Fibroblast of lung (primary cell): ENCODE measurements around the gene TATDN2. TPM values are rescaled to one million over a fixed set of nuclear protein-coding genes. Genes with fewer than 3 reads are reported as not detected.

Experiments
- DNase-seq, 2 donors: peaks; one replicate each; pipeline versions ENCODE4 v3.0.0 to v3.0.0-alpha.2; 2010; ENCODE audit warnings: low read depth in 2 of 2
- H2AFZ ChIP-seq: 2 replicates; pipeline ENCODE4 v1.5.1; 2012; ENCODE audit warnings: low read length, control low read depth, inconsistent platforms
- H3K27ac ChIP-seq: 2 replicates; pipeline ENCODE4 v1.5.1; 2011; ENCODE audit warnings: low read length, control low read depth; ENCODE audit not compliant: insufficient read depth
- H3K27me3 ChIP-seq: 2 replicates; pipeline ENCODE4 v1.5.1; 2011; ENCODE audit warnings: mild to moderate bottlenecking, low read length; ENCODE audit not compliant: control insufficient read depth, insufficient read depth
- H3K36me3 ChIP-seq: 2 replicates; pipeline ENCODE4 v1.5.1; 2011; ENCODE audit warnings: low read length; ENCODE audit not compliant: control insufficient read depth, insufficient read depth
- H3K4me1 ChIP-seq: 2 replicates; pipeline ENCODE4 v1.5.1; 2011; ENCODE audit warnings: low read length; ENCODE audit not compliant: control insufficient read depth, insufficient read depth; ENCODE audit errors: extremely low read depth
- H3K4me2 ChIP-seq: 2 replicates; pipeline ENCODE4 v1.5.1; 2011; ENCODE audit warnings: low read length, control low read depth; ENCODE audit not compliant: insufficient read depth; ENCODE audit errors: extremely low read depth
- H3K4me3 ChIP-seq, 4 experiments: fragments of 200-600 bp in 1 of 4; sonication (generic) in 1 of 4; replicated peaks in 1 of 4; 2 replicates each; pipeline ENCODE4 v1.5.1; 2011 to 2016; ENCODE audit warnings: low read length in 4 of 4, low read depth in 3 of 4, mild to moderate bottlenecking in 3 of 4, control low read depth in 2 of 4, inconsistent platforms in 1 of 4, mixed read lengths in 1 of 4; ENCODE audit not compliant: insufficient read depth in 1 of 4; ENCODE audit errors: control extremely low read depth in 1 of 4
- H3K79me2 ChIP-seq: 2 replicates; pipeline ENCODE4 v1.5.1; 2012; ENCODE audit warnings: mild to moderate bottlenecking, low read length, inconsistent platforms; ENCODE audit not compliant: control insufficient read depth, insufficient read depth
- H3K9ac ChIP-seq: 2 replicates; pipeline ENCODE4 v1.5.1; 2011; ENCODE audit warnings: mild to moderate bottlenecking, low read length, control low read depth; ENCODE audit not compliant: insufficient read depth
- H3K9me3 ChIP-seq: 2 replicates; pipeline ENCODE4 v1.5.1; 2012; ENCODE audit warnings: low read depth, low read length; ENCODE audit not compliant: control insufficient read depth, insufficient read depth
- H4K20me1 ChIP-seq: 2 replicates; pipeline ENCODE4 v1.5.1; 2011; ENCODE audit warnings: low read length; ENCODE audit not compliant: control insufficient read depth, insufficient read depth; ENCODE audit errors: extremely low read depth
- EZH2 ChIP-seq: IDR thresholded peaks from 2 replicates; pipeline ENCODE4 v1.5.1; 2012; ENCODE audit warnings: low read length, control low read depth, mild to moderate bottlenecking; ENCODE audit errors: missing control alignments
- polyA plus RNA-seq, 2 donors: library from polyadenylated mRNA; depleted of rRNA in 1 of 2; stranded (reverse) in 1 of 2; unstranded in 1 of 2; fragments of >200 nt; gene quantifications; 2 replicates each; pipeline ENCODE4 v1.2.1, GENCODE V29; 2011 to 2012; ENCODE audit warnings: missing spikeins in 1 of 2
- total RNA-seq: library from RNA; depleted of rRNA; stranded (reverse); fragments of >200 nt; gene quantifications from 2 replicates; pipeline ENCODE4 v1.2.1, GENCODE V29; 2014
- TF ChIP-seq, protein P1 (sequence below), 2 donors: IDR thresholded peaks in 1 of 2; conservative IDR thresholded peaks in 1 of 2; 1 replicate in 1 of 2; 2 replicates in 1 of 2; pipeline ENCODE4 v1.5.1; 2011 to 2012; ENCODE audit warnings: low read length in 2 of 2, control low read depth in 1 of 2, inconsistent platforms in 1 of 2, low read depth in 1 of 2, mild to moderate bottlenecking in 1 of 2

The TATDN2 gene
- total and polyA plus RNA-seq, 2 donors (not counting 1 experiment from before 2014, with no cell fraction given) = 12.4 to 16.5 TPM

DNA sequence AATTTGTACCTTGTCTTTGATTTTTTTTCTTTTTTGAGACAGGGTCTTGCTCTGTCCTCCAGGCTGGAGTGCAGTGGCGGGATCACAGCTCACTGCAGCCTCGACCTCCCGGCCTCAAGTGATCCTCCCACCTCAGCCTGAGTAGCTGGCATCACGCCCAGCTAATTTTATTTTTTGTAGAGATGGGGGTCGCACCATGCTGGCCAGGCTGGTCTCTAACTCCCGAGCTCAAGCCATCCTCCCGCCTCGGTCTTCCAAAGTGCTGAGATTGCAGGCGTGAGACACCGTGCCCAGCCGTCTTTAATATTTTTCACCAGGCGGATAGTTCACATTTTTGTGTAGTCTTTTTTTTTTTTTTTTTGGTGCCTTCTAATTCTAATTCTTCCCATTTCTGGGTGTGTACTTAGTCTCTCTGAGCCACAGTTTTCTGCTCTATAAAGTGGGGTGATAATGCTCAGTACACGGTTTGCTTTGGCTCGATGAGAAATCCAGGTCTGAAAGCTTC is 528 bp upstream of the TATDN2 start:
- H3K36me3 ChIP-seq = no peaks in the 10 kb centered on the region
- H3K27me3 ChIP-seq = no peaks in the 10 kb centered on the region
- peak overlapping the region; percentile 13 to 87 (median 76) for H3K4me3 ChIP-seq
- TF ChIP-seq, protein P1, sequence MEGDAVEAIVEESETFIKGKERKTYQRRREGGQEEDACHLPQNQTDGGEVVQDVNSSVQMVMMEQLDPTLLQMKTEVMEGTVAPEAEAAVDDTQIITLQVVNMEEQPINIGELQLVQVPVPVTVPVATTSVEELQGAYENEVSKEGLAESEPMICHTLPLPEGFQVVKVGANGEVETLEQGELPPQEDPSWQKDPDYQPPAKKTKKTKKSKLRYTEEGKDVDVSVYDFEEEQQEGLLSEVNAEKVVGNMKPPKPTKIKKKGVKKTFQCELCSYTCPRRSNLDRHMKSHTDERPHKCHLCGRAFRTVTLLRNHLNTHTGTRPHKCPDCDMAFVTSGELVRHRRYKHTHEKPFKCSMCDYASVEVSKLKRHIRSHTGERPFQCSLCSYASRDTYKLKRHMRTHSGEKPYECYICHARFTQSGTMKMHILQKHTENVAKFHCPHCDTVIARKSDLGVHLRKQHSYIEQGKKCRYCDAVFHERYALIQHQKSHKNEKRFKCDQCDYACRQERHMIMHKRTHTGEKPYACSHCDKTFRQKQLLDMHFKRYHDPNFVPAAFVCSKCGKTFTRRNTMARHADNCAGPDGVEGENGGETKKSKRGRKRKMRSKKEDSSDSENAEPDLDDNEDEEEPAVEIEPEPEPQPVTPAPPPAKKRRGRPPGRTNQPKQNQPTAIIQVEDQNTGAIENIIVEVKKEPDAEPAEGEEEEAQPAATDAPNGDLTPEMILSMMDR (conservative IDR thresholded peaks at IDR 0.05 in 1 of 2, IDR thresholded peaks at IDR 0.05 in 1 of 2; ENCODE audit: low read depth in 1 of 2, low read length in 2 of 2) = no peak
- TF ChIP-seq EZH2 = no peak
- H3K79me2 ChIP-seq = peaks cover 27% of the 10 kb centered on the region
- DNase-seq = no peak
- peak overlapping the region; percentile 78 for H3K9ac ChIP-seq
- H3K4me1 ChIP-seq = peaks cover 5% of the 10 kb centered on the region
- no peaks in the 10 kb centered on the region for H4K20me1 ChIP-seq
- H3K27ac ChIP-seq = peak overlapping the region; percentile 60
- peak overlapping the region; percentile 81 for H3K4me2 ChIP-seq
- H2AFZ ChIP-seq = peak overlapping the region; percentile 84
- H3K9me3 ChIP-seq = no peaks in the 10 kb centered on the region

DNA sequence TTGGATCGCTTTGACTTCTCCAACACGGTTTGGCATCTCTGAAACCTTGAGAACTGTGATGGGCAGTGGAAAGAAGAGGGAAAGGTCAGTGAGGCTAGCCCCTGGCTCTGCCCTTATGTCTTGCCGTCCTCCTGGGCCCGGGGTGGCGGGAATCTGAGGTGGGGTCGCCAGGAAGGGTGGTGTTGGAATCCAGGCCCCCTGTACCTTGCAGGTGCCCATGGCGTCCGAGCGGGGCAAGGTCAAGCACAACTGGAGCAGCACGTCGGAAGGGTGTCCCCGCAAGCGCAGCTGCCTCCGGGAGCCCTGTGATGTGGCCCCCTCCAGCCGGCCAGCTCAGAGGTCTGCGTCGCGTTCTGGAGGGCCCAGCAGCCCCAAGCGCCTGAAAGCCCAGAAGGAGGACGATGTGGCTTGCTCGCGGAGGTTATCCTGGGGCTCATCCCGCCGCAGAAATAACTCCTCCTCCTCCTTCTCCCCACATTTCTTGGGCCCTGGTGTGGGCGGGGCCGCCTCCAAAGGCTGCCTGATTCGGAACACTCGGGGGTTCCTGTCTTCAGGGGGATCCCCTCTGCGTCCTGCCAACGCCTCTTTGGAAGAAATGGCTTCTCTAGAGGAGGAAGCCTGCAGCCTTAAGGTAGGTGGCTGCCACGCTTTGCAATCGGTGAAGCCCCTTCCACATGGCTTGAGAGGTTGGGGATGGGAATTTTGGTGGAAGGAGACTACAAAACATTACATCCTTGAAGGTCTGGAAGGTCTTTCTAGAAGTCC is 907 bp downstream of the TATDN2 start:
- Histone ChIP-seq H4K20me1 (no peaks in the 10 kb centered on the region), H3K9ac (peak overlapping the region; percentile 78), H3K4me1 (peaks cover 5% of the 10 kb centered on the region), H3K27ac (peak overlapping the region; percentile 77), H3K4me3 (peak overlapping the region; percentile 66 to 91 (median 80)), H3K79me2 (peaks cover 36% of the 10 kb centered on the region), H3K9me3 (no peaks in the 10 kb centered on the region), H3K36me3 (peaks cover 3% of the 10 kb centered on the region), H3K27me3 (no peaks in the 10 kb centered on the region), H3K4me2 (peak overlapping the region; percentile 100), H2AFZ (peak overlapping the region; percentile 83)
- TF ChIP-seq EZH2 = no peak
- TF ChIP-seq, protein P1 (conservative IDR thresholded peaks at IDR 0.05 in 1 of 2, IDR thresholded peaks at IDR 0.05 in 1 of 2; ENCODE audit: low read depth in 1 of 2, low read length in 2 of 2) = no peak
- peak; percentile 4 to 16 for DNase-seq

DNA sequence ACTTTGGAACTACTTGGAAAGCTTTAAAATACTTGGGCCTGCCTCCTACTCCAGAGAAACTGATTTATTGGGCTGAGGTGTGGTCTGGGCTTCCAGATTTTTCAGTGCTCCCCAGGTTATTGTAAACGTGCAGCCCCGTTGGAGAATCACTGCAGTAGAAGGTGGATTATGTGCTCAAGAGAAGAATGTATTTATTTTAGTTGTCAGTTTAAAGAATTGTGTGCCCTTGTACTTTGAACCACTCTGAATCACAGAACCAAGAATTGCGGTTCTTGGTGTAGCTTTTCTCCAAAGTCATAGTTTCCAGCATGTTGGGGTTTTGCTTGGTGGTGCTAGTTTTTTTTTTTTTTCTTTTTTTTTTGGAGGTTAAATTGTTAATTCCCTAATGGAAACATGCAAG is 1.6 kb downstream of the TATDN2 start:
- Histone ChIP-seq H3K79me2 (peaks cover 37% of the 10 kb centered on the region), H4K20me1 (no peaks in the 10 kb centered on the region), H3K36me3 (peaks cover 3% of the 10 kb centered on the region), H3K4me2 (peak overlapping the region; percentile 100), H3K4me1 (peaks cover 5% of the 10 kb centered on the region), H3K27me3 (no peaks in the 10 kb centered on the region), H2AFZ (no peak overlapping the region), H3K9ac (no peak overlapping the region), H3K4me3 (peak overlapping the region; percentile 66 to 91 (median 80)), H3K27ac (no peak overlapping the region), H3K9me3 (no peaks in the 10 kb centered on the region)
- no peak for TF ChIP-seq EZH2
- TF ChIP-seq, protein P1 (conservative IDR thresholded peaks at IDR 0.05 in 1 of 2, IDR thresholded peaks at IDR 0.05 in 1 of 2; ENCODE audit: low read depth in 1 of 2, low read length in 2 of 2) = no peak
- peak; percentile 44 to 80 for DNase-seq
